Parathyroid adenoma (tissue), 2 donors: ENCODE data around the gene RNF214.

Source experiments
- H2AFZ ChIP-seq: fragments of 300-600 bp; sonication (generic); one replicate; pipeline ENCODE4 v1.7.0; 2017; ENCODE audit warnings: antibody characterized with exemption, mild to moderate bottlenecking
- H3K27ac ChIP-seq: fragments of 300-600 bp; sonication (generic); one replicate; pipeline ENCODE4 v1.7.0; 2017
- H3K27me3 ChIP-seq: fragments of 300-600 bp; sonication (generic); one replicate; pipeline ENCODE4 v1.7.0; 2017; ENCODE audit warnings: low read length; ENCODE audit not compliant: control insufficient read depth, insufficient read depth
- H3K36me3 ChIP-seq: fragments of 300-600 bp; sonication (generic); one replicate; pipeline ENCODE4 v1.7.0; 2017; ENCODE audit warnings: low read length; ENCODE audit not compliant: control insufficient read depth, insufficient read depth
- H3K4me1 ChIP-seq: fragments of 300-600 bp; sonication (generic); one replicate; pipeline ENCODE4 v1.7.0; 2017; ENCODE audit warnings: control low read depth
- H3K4me2 ChIP-seq: fragments of 300-600 bp; sonication (generic); one replicate; pipeline ENCODE4 v1.7.0; 2017; ENCODE audit warnings: low read length
- H3K4me3 ChIP-seq: fragments of 300-600 bp; sonication (generic); one replicate; pipeline ENCODE4 v1.7.0; 2017; ENCODE audit warnings: low read depth, low read length
- H3K79me2 ChIP-seq: fragments of 300-600 bp; sonication (generic); one replicate; pipeline ENCODE4 v1.7.0; 2017; ENCODE audit warnings: control low read depth
- H3K9ac ChIP-seq: fragments of 300-600 bp; sonication (generic); one replicate; pipeline ENCODE4 v1.7.0; 2017; ENCODE audit warnings: mild to moderate bottlenecking
- H3K9me3 ChIP-seq: fragments of 300-600 bp; sonication (generic); one replicate; pipeline ENCODE4 v1.7.0; 2017; ENCODE audit warnings: low read length; ENCODE audit not compliant: control insufficient read depth
- TF ChIP-seq, protein P1 (sequence below): fragments of 300-600 bp; sonication (generic); IDR thresholded peaks from one replicate; pipeline ENCODE4 v1.7.0; 2017; ENCODE audit warnings: antibody characterized with exemption, mild to moderate bottlenecking
- donor health status: primary hyperparathyroidism.

RNF214 gene

DNA sequence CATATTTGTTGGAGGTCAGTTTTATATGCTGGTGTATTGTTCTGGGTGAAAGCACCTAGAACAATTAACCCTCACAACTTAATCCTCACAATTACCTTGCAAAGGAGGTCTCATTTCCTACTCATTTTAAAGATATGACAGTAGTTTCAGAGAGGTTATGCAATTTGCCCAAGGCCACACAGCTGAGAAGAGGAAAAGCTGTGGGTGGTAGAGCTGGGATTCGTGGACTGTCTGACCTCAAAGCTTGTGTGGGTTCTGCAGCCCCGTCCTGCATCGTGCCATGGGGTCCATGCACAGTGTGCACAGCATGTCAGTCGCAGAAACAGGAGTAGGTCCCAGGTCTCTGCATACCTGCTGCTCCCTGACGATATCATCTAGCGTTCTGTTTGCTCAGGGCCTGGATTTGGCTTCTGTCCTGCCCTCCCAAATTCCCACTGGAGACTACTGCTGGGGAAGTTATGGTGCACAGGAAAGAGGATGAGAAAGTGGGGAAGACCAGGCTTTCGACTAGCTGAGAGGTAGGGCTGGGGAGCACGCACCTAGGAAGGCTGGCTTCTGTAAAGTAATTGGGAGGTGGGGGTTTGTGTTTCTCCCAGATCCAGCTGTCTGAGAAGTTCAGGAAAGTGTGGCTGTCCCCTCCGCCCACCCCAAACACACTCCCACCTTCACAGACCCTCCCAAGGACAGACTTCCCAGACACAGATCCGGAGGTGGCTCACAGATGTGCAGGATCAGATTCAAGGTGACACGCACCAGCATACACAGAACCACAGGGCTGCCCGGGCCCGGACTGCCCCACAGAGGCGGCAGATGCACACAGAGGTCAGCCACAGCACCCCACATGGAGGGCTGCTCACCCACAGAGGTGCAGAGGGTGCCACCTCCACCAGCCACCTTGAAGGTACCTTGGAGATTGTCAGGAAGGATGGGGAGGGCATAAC lies 81.6 kb downstream of the RNF214 start:
- H3K4me3 ChIP-seq: no peak overlapping the region
- no peak overlapping the region for H3K9ac ChIP-seq

DNA sequence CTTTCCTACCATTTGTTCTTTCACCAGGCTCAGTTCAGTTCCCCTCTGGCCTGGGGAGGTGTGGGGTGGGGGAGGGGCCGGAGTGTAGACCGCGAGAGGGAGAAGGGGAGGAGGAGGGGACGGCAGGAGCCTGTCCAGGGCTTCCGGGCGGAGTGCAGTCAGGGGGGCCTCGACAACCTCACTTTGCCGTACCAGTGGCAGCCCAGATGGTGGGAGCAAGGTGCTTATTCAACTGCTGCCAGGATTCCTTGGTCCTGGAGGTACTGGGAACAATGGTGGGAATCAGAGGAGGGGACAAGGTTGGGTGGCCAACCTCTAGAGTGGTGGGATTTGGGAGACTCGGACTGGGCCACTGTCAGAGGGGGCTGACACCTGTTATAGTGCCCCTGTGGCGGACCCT lies 82.4 kb downstream of the RNF214 start:
- no peaks in the 10 kb centered on the region for H3K27me3 ChIP-seq
- H3K9me3 ChIP-seq: no peaks in the 10 kb centered on the region
- TF ChIP-seq, protein P1, sequence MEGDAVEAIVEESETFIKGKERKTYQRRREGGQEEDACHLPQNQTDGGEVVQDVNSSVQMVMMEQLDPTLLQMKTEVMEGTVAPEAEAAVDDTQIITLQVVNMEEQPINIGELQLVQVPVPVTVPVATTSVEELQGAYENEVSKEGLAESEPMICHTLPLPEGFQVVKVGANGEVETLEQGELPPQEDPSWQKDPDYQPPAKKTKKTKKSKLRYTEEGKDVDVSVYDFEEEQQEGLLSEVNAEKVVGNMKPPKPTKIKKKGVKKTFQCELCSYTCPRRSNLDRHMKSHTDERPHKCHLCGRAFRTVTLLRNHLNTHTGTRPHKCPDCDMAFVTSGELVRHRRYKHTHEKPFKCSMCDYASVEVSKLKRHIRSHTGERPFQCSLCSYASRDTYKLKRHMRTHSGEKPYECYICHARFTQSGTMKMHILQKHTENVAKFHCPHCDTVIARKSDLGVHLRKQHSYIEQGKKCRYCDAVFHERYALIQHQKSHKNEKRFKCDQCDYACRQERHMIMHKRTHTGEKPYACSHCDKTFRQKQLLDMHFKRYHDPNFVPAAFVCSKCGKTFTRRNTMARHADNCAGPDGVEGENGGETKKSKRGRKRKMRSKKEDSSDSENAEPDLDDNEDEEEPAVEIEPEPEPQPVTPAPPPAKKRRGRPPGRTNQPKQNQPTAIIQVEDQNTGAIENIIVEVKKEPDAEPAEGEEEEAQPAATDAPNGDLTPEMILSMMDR: no peak
- peak overlapping the region; percentile 75 for H3K4me2 ChIP-seq
- no peak overlapping the region for H3K27ac ChIP-seq
- peak overlapping the region; percentile 89 for H2AFZ ChIP-seq
- peaks cover 6% of the 10 kb centered on the region for H3K4me1 ChIP-seq
- no peaks in the 10 kb centered on the region for H3K36me3 ChIP-seq
- peak overlapping the region; percentile 57 for H3K4me3 ChIP-seq
- H3K79me2 ChIP-seq: no peaks in the 10 kb centered on the region
- no peak overlapping the region for H3K9ac ChIP-seq

More for the DNA sequence above, 81.6 kb downstream of the RNF214 start:
- H2AFZ ChIP-seq: no peak overlapping the region
- TF ChIP-seq, protein P1: no peak
- no peaks in the 10 kb centered on the region for H3K36me3 ChIP-seq
- no peak overlapping the region for H3K4me2 ChIP-seq
- peaks cover 6% of the 10 kb centered on the region for H3K4me1 ChIP-seq
- no peaks in the 10 kb centered on the region for H3K79me2 ChIP-seq
- no peak overlapping the region for H3K27ac ChIP-seq
- H3K27me3 ChIP-seq: no peaks in the 10 kb centered on the region
- no peaks in the 10 kb centered on the region for H3K9me3 ChIP-seq

DNA sequence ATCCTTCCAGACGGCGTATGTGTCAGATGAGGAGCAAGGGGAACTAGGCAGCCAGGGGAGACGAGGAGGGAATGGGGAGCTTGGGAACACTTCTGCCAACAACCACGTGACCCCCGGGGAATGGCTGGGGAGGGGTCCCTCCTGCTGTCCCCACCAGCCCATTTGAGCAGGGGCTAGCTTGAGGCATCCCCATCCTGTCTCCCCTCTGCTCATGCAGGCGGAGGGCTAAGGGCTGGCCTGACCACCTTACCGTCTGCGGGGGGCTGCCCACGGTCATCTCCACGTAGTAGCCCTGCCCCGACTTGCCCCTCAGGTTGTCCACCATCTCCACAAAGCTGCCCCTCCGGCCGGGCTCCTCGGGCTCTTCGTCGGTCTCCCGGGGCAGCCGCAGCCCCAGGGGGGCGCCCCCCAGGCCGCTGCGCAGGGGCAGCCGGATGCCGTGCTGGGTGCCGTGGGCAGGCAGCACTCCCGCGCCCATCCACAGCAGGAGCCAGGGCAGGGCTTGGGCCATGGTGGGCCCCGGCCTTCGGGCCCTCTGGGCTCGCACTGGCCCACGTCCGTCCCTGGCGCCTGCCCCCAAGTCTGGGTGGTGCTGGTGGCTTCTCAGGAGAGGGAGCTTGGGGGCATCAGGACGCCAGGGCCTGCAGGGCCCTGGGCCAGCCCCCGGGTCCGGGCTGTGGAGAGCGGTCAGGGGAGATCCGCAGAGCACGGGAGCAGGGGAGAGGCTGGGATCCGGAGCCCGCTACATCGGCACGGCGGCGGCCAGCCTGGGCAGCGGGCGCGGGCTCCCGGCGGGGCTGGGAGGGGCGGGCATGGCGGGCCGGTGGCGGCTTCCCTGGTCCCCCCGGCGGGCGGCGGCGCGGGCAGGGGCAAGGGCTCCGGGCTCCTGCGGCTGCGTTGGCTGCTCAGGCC lies 83.1 kb downstream of the RNF214 start:
- Histone ChIP-seq H3K4me3 (peak overlapping the region; percentile 57), H3K36me3 (no peaks in the 10 kb centered on the region), H2AFZ (peak overlapping the region; percentile 89), H3K79me2 (no peaks in the 10 kb centered on the region), H3K27me3 (no peaks in the 10 kb centered on the region), H3K27ac (no peak overlapping the region), H3K4me2 (peak overlapping the region; percentile 83), H3K4me1 (peaks cover 6% of the 10 kb centered on the region), H3K9me3 (no peaks in the 10 kb centered on the region), H3K9ac (peak overlapping the region; percentile 46)
- TF ChIP-seq, protein P1: no peak

DNA sequence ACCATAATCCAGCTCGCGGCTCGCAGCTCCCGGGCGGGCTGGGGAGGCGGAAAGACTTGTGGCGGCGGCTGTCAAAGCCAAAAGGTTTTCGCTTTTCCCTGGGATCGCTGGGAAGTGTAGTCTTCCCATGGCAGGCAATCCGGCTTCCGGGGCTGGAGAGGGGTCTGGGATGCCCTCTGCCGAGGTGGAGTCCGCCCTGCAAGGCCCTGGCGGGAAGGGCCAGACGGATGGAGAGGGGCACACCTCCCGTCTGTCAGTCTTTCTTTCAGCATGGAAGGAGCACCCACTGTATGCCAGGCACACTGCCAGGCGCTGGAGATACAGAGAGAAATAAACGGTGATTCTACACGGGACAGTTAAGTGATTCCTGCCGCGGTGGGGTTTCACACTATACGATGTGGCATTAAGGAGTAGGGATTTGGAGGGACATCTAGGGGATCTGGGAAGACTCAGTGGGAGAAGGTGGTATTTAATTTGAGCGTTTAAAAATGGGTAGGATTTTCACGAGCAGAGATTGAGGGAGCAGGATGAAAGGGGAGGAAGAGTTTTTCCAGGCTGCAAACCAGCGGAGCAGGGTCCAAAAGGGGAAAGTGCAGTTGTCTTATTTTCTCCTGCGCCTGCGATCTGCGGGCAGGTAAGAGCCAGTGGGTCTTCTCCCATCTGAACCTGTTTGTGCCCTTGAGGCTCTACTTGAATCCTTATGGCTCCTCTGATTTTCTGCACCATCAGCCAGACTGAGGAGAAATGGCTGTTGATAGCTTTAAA lies 83.9 kb downstream of the RNF214 start, which contains the start of gene BACE1:
Gene BACE1 (minus strand): TSS at position 60 of the 765 bp plus-strand sequence. CDS start 461 bp downstream, outside the sequence.
- Histone ChIP-seq H3K9ac (peak within 1 kb of the TSS; percentile 46), H3K4me1 (peaks cover 6% of the 10 kb centered on the region), H3K4me3 (peak within 1 kb of the TSS; percentile 57), H3K4me2 (peak within 1 kb of the TSS; percentile 83), H3K27me3 (no peaks in the 10 kb centered on the region), H3K79me2 (no peaks in the 10 kb centered on the region), H3K36me3 (no peaks in the 10 kb centered on the region), H3K9me3 (no peaks in the 10 kb centered on the region), H3K27ac (peak within 1 kb of the TSS; percentile 32), H2AFZ (peak within 1 kb of the TSS; percentile 89)
- TF ChIP-seq, protein P1: peak; percentile 14
